GM12865 (cell line): ENCODE data around the gene CISD2.
A peak's percentile ranks its signal among the peaks of the same experiment; 100 is the strongest.
"Not testable (repeated sequence)": the region's sequence is repeated elsewhere in the genome, so short reads cannot be mapped to it uniquely, and the experiment has no call there.

Source experiments
- DNase-seq: peaks from one replicate; pipeline ENCODE4 v3.0.0; 2010; ENCODE audit warnings: low read depth
- H3K4me3 ChIP-seq: 2 replicates; pipeline ENCODE4 v1.5.1; 2011; ENCODE audit warnings: mild to moderate bottlenecking, low read depth, low read length, control low read depth
- CTCF ChIP-seq: IDR thresholded peaks from 2 replicates; pipeline ENCODE4 v1.5.1; 2011; ENCODE audit warnings: low read length, control low read depth, low read depth, inconsistent platforms; ENCODE audit not compliant: insufficient read depth; ENCODE audit errors: missing control alignments

The CISD2 gene

GRCh38 chr4:102850370-102850769, 18.4 kb upstream of the CISD2 start:
- H3K4me3 ChIP-seq: no peak overlapping the region
- no peak for DNase-seq
- TF ChIP-seq CTCF: no peak

- TF ChIP-seq CTCF: no peak
- no peak overlapping the region for H3K4me3 ChIP-seq
- DNase-seq: no peak
Observed at GRCh38 chr4:102858828-102859464, 9.8 kb upstream of the CISD2 start.

GRCh38 chr4:102860611-102861324, 8.0 kb upstream of the CISD2 start:
- H3K4me3 ChIP-seq: no peak overlapping the region
- no peak for DNase-seq
- TF ChIP-seq CTCF: no peak

- no peak for DNase-seq
- H3K4me3 ChIP-seq: no peak overlapping the region
Observed at GRCh38 chr4:102862016-102862415, 6.8 kb upstream of the CISD2 start.

GRCh38 chr4:102862747-102863146, 6.0 kb upstream of the CISD2 start:
- TF ChIP-seq CTCF: no peak
- no peak for DNase-seq

More at GRCh38 chr4:102862016-102862415, 6.8 kb upstream of the CISD2 start:
- no peak for TF ChIP-seq CTCF

GRCh38 chr4:102865327-102865726, 3.5 kb upstream of the CISD2 start:
- DNase-seq, H3K4me3 ChIP-seq: not testable (repeated sequence)

More at GRCh38 chr4:102862747-102863146, 6.0 kb upstream of the CISD2 start:
- H3K4me3 ChIP-seq: no peak overlapping the region

GRCh38 chr4:102867278-102868152, 1.3 kb upstream of the CISD2 start:
- peak; percentile 82 for DNase-seq
- TF ChIP-seq CTCF: no peak
- H3K4me3 ChIP-seq: peak overlapping the region; percentile 75
